OCI-LY7 (cell line): ENCODE results near the gene COL20A1. TPM values are rescaled to one million over a fixed set of nuclear protein-coding genes. Genes with fewer than 3 reads are reported as not detected.

Experiments
- BruUV-seq: library from RNA; stranded (reverse); fragments of 400-500 nt; replicated peaks from 2 replicates; lab custom pipeline; 2021; lab: Mats Ljungman, UMichigan
- CTCF ChIA-PET: fragments of 300-600 bp; sonication (Branson Sonifier 250); formaldehyde crosslinking; loops from one replicate; lab custom pipeline; 2022; ENCODE audit warnings: antibody characterized with exemption; ENCODE audit not compliant: unreplicated experiment; lab: Charles Lee
- POLR2A ChIA-PET: fragments of 300-600 bp; sonication (Branson Sonifier 250); formaldehyde crosslinking; loops from one replicate; lab custom pipeline; 2022; ENCODE audit warnings: antibody characterized with exemption; lab: Charles Lee
- DNase-seq: peaks from one replicate; pipeline ENCODE4 v3.0.0-alpha.2; 2015; ENCODE audit warnings: low spot score
- H2AFZ ChIP-seq: fragments of 200-600 bp; sonication (generic), shearing (Covaris generic); 2 replicates; pipeline ENCODE4 v1.6.1; 2014; ENCODE audit warnings: mild to moderate bottlenecking, antibody characterized with exemption, low read length, moderate library complexity
- H3K27ac ChIP-seq: fragments of 200-600 bp; sonication (generic); 2 replicates; pipeline ENCODE4 v1.5.1; 2014; ENCODE audit warnings: mixed run types, low read depth, mild to moderate bottlenecking, moderate library complexity, low read length, inconsistent platforms; ENCODE audit not compliant: poor library complexity, severe bottlenecking
- H3K36me3 ChIP-seq: fragments of 200-600 bp; sonication (generic); 2 replicates; pipeline ENCODE4 v1.6.1; 2014; ENCODE audit warnings: mild to moderate bottlenecking, antibody characterized with exemption, low read length, moderate library complexity, mixed read lengths; ENCODE audit not compliant: insufficient read depth
- H3K4me1 ChIP-seq: fragments of 200-600 bp; sonication (generic); 2 replicates; pipeline ENCODE4 v1.5.1; 2014; ENCODE audit warnings: mild to moderate bottlenecking, low read length; ENCODE audit not compliant: insufficient read depth, poor library complexity, severe bottlenecking
- H3K4me2 ChIP-seq: fragments of 200-600 bp; sonication (generic); 2 replicates; pipeline ENCODE4 v1.6.1; 2014; ENCODE audit warnings: mild to moderate bottlenecking, low read length
- H3K4me3 ChIP-seq: fragments of 200-600 bp; sonication (generic); 2 replicates; pipeline ENCODE4 v1.5.1; 2014; ENCODE audit warnings: mild to moderate bottlenecking, low read depth, low read length; ENCODE audit not compliant: poor library complexity, severe bottlenecking
- H3K79me2 ChIP-seq: fragments of 200-600 bp; sonication (generic); 2 replicates; pipeline ENCODE4 v1.6.1; 2016; ENCODE audit warnings: low read depth, mild to moderate bottlenecking, low read length, moderate library complexity, mixed read lengths; ENCODE audit not compliant: insufficient read depth
- H3K9me2 ChIP-seq: fragments of 200-600 bp; sonication (generic); 2 replicates; pipeline ENCODE4 v1.6.1; 2016; ENCODE audit warnings: mild to moderate bottlenecking, low read length, mixed read lengths; ENCODE audit not compliant: insufficient read depth
- H3K9me3 ChIP-seq: fragments of 200-600 bp; sonication (generic); 2 replicates; pipeline ENCODE4 v1.6.1; 2014; ENCODE audit warnings: mild to moderate bottlenecking, mixed run types, low read length, mixed read lengths
- H4K20me1 ChIP-seq: fragments of 200-600 bp; sonication (generic); 2 replicates; pipeline ENCODE4 v1.6.1; 2014; ENCODE audit warnings: mild to moderate bottlenecking, antibody characterized with exemption, low read length, moderate library complexity, mixed read lengths; ENCODE audit not compliant: insufficient read depth
- CTCF ChIP-seq: fragments of 200-600 bp; sonication (generic); conservative IDR thresholded peaks from 2 replicates; pipeline ENCODE4 v1.5.1; 2014; ENCODE audit warnings: mild to moderate bottlenecking, antibody characterized with exemption, low read length, moderate library complexity, mixed read lengths
- EZH2phosphoT487 ChIP-seq: fragments of 200-600 bp; sonication (generic); IDR thresholded peaks from 2 replicates; pipeline ENCODE4 v1.6.1; 2018; ENCODE audit warnings: low read depth, borderline replicate concordance, mild to moderate bottlenecking, mixed run types, antibody characterized with exemption, low read length, moderate library complexity, mixed read lengths
- intact Hi-C: fragments of 100-400 bp; cut with micrococcal nuclease; formaldehyde crosslinking; loops from one replicate; pipeline ENCODE4 v1.10.0; 2022; ENCODE audit not compliant: unreplicated experiment
- total RNA-seq, 2 experiments: library from RNA; depleted of rRNA in 1 of 2; stranded (reverse); fragments of >200 nt in 1 of 2; shearing (Covaris generic) in 1 of 2; gene quantifications; 2 replicates each; pipeline ENCODE4 v1.2.3, GENCODE V29; 2014 to 2022

COL20A1 gene
- total RNA-seq, 2 experiments from 2014 or later: 0.15 TPM; not detected in 1

- POLR2A ChIA-PET: no interaction called here
- Histone ChIP-seq H3K36me3 (peaks cover 8% of the 10 kb centered on the region; the same call in 1 of the 2 replicates), H3K9me2 (no peaks in the 10 kb centered on the region), H3K79me2 (no peaks in the 10 kb centered on the region), H3K27ac (no peak overlapping the region), H3K4me2 (no peak overlapping the region), H4K20me1 (no peaks in the 10 kb centered on the region), H3K9me3 (no peaks in the 10 kb centered on the region), H3K4me1 (no peaks in the 10 kb centered on the region), H2AFZ (no peak overlapping the region), H3K4me3 (no peak overlapping the region)
- BruUV-seq: TSS peak; percentile 71
- no peak for DNase-seq
- CTCF ChIA-PET: no interaction called here
- intact Hi-C loops: no loop called here
- TF ChIP-seq CTCF: no peak
- no peak for TF ChIP-seq EZH2phosphoT487
These were observed 3.5 kb upstream of the COL20A1 start for GRCh38 chr20:63289311-63290135.

- Histone ChIP-seq H2AFZ (no peak overlapping the region), H3K79me2 (no peaks in the 10 kb centered on the region), H3K4me2 (no peak overlapping the region), H3K9me3 (no peaks in the 10 kb centered on the region), H3K9me2 (no peaks in the 10 kb centered on the region), H3K27ac (no peak overlapping the region), H3K4me1 (no peaks in the 10 kb centered on the region), H4K20me1 (no peaks in the 10 kb centered on the region), H3K36me3 (peaks cover 8% of the 10 kb centered on the region; the same call in 1 of the 2 replicates), H3K4me3 (no peak overlapping the region)
- ChIA-PET CTCF (no interaction called here), POLR2A (no interaction called here)
- DNase-seq: no peak
- TF ChIP-seq CTCF: no peak
- TF ChIP-seq EZH2phosphoT487: no peak
- no TSS peak for BruUV-seq
- intact Hi-C loops: no loop called here
These were observed 2.8 kb upstream of the COL20A1 start for GRCh38 chr20:63290136-63290676.
